B cell (primary cell): Measurements from ENCODE around the gene ADAM19.
A peak's percentile ranks its signal among the peaks of the same experiment; 100 is the strongest.

Source experiments
- EZH2 ChIP-seq: IDR thresholded peaks from 2 replicates; pipeline ENCODE4 v1.6.1; 2012; ENCODE audit warnings: borderline replicate concordance, low read depth, mild to moderate bottlenecking, moderate library complexity, low read length; ENCODE audit not compliant: insufficient read depth, poor library complexity, severe bottlenecking
- TF ChIP-seq, protein P1 (sequence below): fragments of 200-600 bp; IDR thresholded peaks from one replicate; pipeline ENCODE4 v1.8.0; 2022; ENCODE audit warnings: antibody characterized with exemption, mild to moderate bottlenecking

DNA sequence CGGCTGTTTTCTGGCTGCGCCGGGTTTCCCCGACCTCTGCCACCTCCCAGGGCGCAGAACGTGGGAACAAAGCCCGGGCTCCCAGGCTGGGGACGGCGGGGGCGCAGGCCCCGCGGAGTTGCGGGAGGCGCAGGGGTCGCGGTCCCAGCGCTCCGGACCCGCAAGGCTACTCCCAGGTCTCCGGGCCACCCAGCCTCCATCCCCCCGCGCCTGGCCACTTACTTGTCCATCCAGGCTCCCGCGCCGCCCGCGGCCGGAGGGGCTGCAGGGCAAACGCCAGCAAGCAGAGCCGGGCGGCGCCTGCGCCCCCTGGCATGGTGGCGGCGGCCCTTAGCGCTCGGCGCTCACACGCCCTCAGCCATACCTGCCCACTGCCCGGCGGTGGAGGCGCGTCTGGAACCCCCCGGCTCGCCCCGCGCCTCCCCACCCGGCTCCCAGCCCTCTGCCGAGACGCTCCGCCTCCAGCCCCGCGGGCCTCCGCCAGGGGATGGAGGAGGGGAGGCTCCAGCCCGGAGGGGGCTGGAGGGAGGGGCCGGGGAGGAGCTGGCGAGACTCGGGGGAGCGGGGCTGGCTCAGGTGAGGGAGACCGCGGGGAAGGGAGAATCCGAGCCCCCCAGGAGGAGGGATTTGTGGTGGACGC is at the start of gene ADAM19:
- TF ChIP-seq, protein P1, sequence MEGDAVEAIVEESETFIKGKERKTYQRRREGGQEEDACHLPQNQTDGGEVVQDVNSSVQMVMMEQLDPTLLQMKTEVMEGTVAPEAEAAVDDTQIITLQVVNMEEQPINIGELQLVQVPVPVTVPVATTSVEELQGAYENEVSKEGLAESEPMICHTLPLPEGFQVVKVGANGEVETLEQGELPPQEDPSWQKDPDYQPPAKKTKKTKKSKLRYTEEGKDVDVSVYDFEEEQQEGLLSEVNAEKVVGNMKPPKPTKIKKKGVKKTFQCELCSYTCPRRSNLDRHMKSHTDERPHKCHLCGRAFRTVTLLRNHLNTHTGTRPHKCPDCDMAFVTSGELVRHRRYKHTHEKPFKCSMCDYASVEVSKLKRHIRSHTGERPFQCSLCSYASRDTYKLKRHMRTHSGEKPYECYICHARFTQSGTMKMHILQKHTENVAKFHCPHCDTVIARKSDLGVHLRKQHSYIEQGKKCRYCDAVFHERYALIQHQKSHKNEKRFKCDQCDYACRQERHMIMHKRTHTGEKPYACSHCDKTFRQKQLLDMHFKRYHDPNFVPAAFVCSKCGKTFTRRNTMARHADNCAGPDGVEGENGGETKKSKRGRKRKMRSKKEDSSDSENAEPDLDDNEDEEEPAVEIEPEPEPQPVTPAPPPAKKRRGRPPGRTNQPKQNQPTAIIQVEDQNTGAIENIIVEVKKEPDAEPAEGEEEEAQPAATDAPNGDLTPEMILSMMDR = peak; percentile 18
- TF ChIP-seq EZH2 = no peak
